GM21447 (cell line): Measurements from ENCODE around the gene PPFIBP1.

ENCODE experiments used
- ATAC-seq: cut with Tn5 transposase; IDR thresholded peaks from one replicate; pipeline ENCODE4 v1.9.1; 2021; ENCODE audit not compliant: unreplicated experiment

The PPFIBP1 gene

DNA sequence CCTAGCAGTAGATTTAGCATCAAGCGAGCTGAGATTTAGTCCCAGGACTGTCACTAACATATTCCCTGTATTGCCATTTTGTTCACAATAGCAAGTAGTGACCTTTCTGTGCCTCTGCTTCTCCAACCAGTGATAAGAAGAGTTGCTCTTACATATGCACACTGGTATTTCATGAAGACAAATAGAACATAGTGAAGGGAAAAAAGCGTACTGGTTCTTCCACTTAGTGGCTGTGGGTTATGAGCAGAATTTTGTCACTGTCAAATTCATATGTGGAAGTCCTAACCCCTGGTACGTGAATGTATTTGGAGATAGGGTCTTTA lies 12.3 kb upstream of the PPFIBP1 start:
- no peak for ATAC-seq

DNA sequence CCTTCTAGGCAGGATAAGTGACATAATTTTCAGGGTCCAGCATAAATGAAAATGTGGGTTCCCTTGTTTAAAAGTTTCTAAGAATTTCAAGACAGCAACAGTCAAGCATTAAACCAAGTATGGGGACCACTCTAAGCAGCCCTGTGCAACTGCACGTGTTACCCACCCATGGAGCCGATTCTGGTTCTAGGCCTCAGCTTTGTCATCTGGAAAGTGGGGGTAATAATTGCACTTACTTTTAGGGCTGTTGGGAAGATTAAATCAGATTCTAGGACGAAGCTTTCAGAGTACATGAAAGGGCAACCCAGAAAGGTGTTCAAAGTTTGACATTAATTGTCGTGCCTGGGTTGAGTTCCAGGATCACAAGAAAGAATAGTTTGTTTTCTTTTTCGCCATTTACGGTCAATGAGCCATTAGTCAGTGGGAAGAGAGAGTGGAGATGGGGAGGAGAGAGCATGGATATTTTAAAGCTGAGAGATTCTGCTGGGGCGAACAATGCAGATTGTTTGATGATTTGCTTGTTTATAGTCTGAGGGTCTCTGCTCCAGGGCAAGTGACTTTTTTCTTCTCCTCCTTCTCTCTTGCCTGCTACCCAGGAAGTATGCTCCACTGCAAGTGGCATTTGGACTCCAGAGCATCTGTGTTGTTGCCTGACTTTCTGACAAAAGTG lies 10.7 kb upstream of the PPFIBP1 start:
- no peak for ATAC-seq

- no peak for ATAC-seq
Measured at GRCh38 chr12:27515671-27516070, 8.3 kb upstream of the PPFIBP1 start.

DNA sequence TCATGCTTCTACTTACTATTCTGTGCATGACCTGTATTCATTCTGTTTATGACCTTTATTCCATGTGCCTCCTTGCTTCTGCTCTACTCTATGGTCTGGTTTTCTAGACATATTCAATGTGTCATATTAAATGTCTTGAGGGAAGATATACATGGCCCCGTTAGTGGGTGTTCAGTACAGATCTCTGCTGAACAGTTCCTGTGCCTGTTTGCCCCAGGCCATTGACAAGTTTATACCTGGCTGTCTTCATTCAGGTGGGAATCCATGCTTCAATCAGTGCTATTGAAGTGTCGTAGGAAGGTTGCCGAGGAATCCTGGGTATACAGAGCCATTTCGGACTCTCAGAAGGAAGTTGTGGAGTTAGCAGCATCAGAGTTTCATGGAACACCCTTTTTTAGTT lies 7.4 kb upstream of the PPFIBP1 start:
- ATAC-seq: no peak

DNA sequence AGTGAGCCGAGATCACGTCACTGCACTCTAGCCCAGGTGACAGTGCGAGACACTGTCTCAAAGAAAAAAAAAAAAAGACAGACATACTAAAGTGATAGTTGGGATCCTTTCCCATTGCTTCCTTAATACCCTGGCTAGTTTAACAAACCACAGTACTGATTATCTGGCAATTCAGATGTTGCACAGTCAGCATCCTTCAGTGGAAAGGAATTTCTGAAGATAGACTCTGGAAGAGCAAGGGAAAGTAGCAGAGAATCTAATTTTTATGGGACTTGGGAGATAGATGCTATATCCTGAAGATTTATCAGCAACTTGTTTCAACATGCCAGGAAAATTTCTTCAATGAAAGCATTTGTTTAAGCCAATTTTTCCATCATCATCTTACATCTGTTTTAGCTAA lies 6.5 kb upstream of the PPFIBP1 start:
- ATAC-seq: no peak

GRCh38 chr12:27517961-27518665 lies 5.9 kb upstream of the PPFIBP1 start:
- no peak for ATAC-seq

DNA sequence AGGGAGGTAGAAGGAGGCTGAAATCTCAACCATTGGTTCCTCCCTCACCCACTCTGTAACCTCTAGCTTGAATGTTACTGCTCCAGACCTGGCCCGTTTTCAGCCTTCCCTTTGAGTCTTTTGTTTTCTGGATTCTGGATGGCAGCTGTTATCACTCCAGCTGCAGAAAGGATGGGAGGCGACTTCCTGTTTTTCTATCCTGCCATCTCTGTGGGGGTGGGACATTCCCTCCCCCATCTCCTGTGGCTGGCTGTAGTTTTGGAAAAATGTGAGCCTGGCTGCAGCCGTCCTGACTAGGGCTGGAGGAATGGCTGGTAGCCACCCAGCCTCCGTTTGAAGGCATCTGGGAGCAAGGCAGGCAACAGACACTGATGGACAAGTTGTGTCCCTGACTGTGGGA lies 2.9 kb upstream of the PPFIBP1 start:
- ATAC-seq: no peak

GRCh38 chr12:27521981-27522380 lies 2.0 kb upstream of the PPFIBP1 start:
- ATAC-seq: no peak

- peak; percentile 9 for ATAC-seq
Measured at GRCh38 chr12:27523305-27523641, 733 bp upstream of the PPFIBP1 start.

DNA sequence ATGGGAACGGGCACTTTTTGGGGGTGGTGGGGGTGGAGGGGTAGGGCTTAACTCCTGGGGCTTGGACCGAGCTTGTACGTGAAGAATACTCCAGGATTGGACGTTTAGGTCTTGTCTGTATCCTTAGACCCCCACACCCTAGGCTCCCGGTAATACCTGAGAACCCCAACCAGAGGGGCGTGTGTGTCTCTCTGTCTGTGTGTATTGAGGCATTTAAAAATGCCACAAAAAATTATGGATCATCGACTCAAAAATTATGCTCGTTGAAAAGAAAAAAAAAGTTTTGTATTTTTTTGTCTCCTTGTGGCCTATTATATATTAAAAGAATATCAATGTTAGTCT lies 459 bp downstream of the PPFIBP1 start:
- peak; percentile 8 for ATAC-seq

GRCh38 chr12:27524839-27525753 lies 1.1 kb downstream of the PPFIBP1 start:
- no peak for ATAC-seq

- ATAC-seq: no peak
Measured at GRCh38 chr12:27527512-27527911, 3.5 kb downstream of the PPFIBP1 start.

GRCh38 chr12:27528788-27529187 lies 4.8 kb downstream of the PPFIBP1 start:
- no peak for ATAC-seq

DNA sequence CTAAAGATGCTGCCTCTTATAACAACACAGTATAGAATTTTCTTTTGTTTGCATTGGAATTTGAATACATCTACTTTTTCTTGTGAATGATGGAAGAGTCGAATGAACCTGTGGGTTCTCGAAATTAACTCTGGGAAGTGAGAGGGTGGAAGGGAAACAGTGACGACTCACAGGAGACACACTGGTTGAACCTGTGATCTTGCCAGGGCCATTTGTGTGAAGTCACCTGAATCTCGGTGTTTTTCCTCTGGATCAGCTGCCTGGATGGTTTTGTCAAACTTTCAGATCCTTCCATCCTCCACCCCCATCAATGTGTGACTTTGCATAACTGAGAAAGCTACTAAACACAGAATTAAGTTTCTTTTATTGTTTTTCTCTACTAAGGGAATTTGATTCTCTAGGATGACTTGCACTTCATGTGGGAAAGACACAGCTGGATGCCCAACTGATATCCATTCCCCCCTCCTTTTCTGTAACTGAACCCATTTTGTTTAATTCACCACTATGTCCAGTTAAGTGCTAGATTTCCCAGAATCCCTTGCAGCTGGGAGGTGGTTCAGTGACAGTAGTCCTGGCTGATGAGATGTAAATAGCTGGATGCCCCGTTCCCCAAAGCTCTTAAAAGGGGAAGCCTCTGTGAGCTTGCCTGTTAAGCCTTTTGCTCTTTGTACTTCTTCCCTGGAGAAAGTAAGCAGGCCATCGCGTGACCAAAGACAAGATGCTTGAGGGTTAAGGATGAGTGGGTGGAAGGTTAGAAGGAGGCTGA lies 6.3 kb downstream of the PPFIBP1 start:
- ATAC-seq: no peak

DNA sequence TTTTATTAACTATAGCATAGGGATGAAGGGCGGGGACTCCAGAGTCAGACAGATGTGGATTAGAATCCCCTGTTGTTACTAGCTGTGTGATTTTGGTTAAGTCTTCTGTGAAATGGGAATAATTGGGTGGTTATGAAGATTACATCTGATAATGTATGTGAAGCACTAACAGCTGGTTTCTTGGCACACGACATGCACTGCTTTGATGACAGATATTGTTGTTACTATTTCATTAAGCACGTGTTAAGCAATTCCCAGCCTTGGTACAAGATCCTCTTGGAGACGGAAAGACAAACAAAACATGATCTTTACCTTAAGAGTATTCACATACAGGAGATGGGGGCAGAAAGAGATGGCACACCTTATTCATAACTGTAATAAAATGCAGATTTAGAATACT lies 7.9 kb downstream of the PPFIBP1 start:
- ATAC-seq: no peak

- peak; percentile 60 for ATAC-seq
Measured at GRCh38 chr12:27534060-27534764, 10.2 kb downstream of the PPFIBP1 start.

- ATAC-seq: peak; percentile 17
Measured at GRCh38 chr12:27534765-27535161, 10.8 kb downstream of the PPFIBP1 start.

- ATAC-seq: no peak
Measured at GRCh38 chr12:27535318-27535717, 11.3 kb downstream of the PPFIBP1 start.

DNA sequence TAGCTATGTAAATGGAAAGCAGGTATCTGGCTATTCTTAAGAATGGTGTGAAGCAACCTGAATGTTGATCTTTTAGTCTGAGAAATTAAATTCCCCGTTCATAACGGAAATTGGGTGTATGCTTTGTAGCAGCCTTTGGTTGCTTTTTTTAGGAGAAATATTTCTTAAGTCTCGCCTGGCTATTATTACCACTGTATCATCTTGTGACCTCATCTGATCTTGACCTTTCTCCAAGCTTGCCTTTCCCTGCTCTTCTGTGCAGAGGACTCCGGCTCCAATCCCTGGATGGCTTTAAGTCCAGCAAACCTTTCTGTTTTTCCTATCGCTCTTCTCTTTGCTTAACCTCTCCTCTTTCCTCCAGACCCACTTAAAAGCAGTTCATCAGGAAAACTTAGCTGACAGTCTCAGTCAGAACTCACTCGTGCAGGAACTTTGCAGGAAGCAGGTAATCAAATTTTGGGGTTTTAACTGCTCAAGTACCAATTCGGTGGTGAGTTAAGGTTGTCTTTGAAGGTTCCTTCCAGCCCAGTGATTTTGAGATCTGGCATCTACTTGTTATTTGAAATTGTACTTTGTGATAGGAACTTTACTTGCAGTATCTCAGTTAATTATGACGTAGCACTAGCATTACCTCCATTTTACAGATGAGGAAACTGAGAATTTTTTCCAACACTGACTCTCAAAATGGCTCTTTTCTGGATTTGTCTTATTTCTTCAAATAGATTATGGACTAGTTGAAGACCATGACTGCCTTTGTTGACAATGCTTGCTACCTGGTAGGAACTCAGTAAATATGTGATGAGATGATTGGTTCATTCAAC lies 14.1 kb downstream of the PPFIBP1 start:
- ATAC-seq: no peak

GRCh38 chr12:27539191-27539631 lies 15.2 kb downstream of the PPFIBP1 start:
- no peak for ATAC-seq
